GM23338 (cell line): ENCODE results near the gene UNC13A. TPM values are rescaled to one million over a fixed set of nuclear protein-coding genes. Genes with fewer than 3 reads are reported as not detected.

ENCODE experiments used
- ATAC-seq: fragments of 200-7000 bp; cut with Tn5 transposase; 3 replicates; pipeline ENCODE4 v1.9.1; 2020
- DNase-seq: peaks from one replicate; pipeline ENCODE4 v3.0.0-alpha.2; 2015; ENCODE audit warnings: low spot score
- H2AFZ ChIP-seq: fragments of 200-600 bp; sonication (generic); 2 replicates; pipeline ENCODE4 v1.8.0; 2016; ENCODE audit warnings: antibody characterized with exemption, mild to moderate bottlenecking, moderate library complexity
- H3F3A ChIP-seq: fragments of 200-600 bp; sonication (generic); replicated peaks from 2 replicates; pipeline ENCODE4 v1.8.0; 2017; ENCODE audit warnings: antibody characterized with exemption, mixed run types, low read depth
- H3K27ac ChIP-seq: fragments of 200-600 bp; sonication (generic); 2 replicates; pipeline ENCODE4 v1.6.1; 2016; ENCODE audit warnings: low read depth
- H3K27me3 ChIP-seq: fragments of 200-600 bp; sonication (generic); 2 replicates; pipeline ENCODE4 v1.8.0; 2016; ENCODE audit warnings: mild to moderate bottlenecking, mixed run types, moderate library complexity; ENCODE audit not compliant: insufficient read depth
- H3K36me3 ChIP-seq: fragments of 200-600 bp; sonication (generic); 2 replicates; pipeline ENCODE4 v1.8.0; 2016; ENCODE audit warnings: mild to moderate bottlenecking; ENCODE audit not compliant: insufficient read depth
- H3K4me1 ChIP-seq: fragments of 200-600 bp; sonication (generic); 2 replicates; pipeline ENCODE4 v1.8.0; 2016; ENCODE audit warnings: mild to moderate bottlenecking, moderate library complexity; ENCODE audit not compliant: insufficient read depth
- H3K4me2 ChIP-seq: fragments of 200-600 bp; sonication (generic); 2 replicates; pipeline ENCODE4 v1.7.1; 2017; ENCODE audit warnings: mixed run types
- H3K4me3 ChIP-seq: fragments of 200-600 bp; sonication (generic); 2 replicates; pipeline ENCODE4 v1.6.1; 2016; ENCODE audit warnings: mixed run types
- H3K79me2 ChIP-seq: fragments of 200-600 bp; sonication (generic); replicated peaks from 2 replicates; pipeline ENCODE4 v1.8.0; 2017; ENCODE audit warnings: mild to moderate bottlenecking; ENCODE audit not compliant: insufficient read depth
- H3K9me2 ChIP-seq: fragments of 200-600 bp; sonication (generic); 2 replicates; pipeline ENCODE4 v1.8.0; 2017; ENCODE audit not compliant: insufficient read depth
- H4K20me1 ChIP-seq: fragments of 200-600 bp; sonication (generic); replicated peaks from 2 replicates; pipeline ENCODE4 v1.8.0; 2017; ENCODE audit warnings: mild to moderate bottlenecking; ENCODE audit not compliant: insufficient read depth
- H3K27ac Mint-ChIP-seq: 2 replicates; pipeline ENCODE4 v1.8.0; 2020; ENCODE audit warnings: inconsistent platforms, mild to moderate bottlenecking, moderate library complexity, mixed read lengths
- H3K27me3 Mint-ChIP-seq: 3 replicates; pipeline ENCODE4 v1.8.0; 2022; ENCODE audit warnings: low read depth, mild to moderate bottlenecking, moderate library complexity, mixed read lengths, inconsistent platforms; ENCODE audit not compliant: insufficient read depth, poor library complexity
- H3K36me3 Mint-ChIP-seq: 3 replicates; pipeline ENCODE4 v1.8.0; 2021; ENCODE audit warnings: low read depth, mild to moderate bottlenecking, inconsistent platforms, moderate library complexity, mixed read lengths
- H3K4me1 Mint-ChIP-seq: 3 replicates; pipeline ENCODE4 v1.8.0; 2020; ENCODE audit warnings: mild to moderate bottlenecking, inconsistent platforms, mixed read lengths
- H3K4me3 Mint-ChIP-seq: 3 replicates; pipeline ENCODE4 v1.8.0; 2021; ENCODE audit warnings: moderate library complexity, mild to moderate bottlenecking, inconsistent platforms, mixed read lengths
- H3K9me3 Mint-ChIP-seq: 3 replicates; pipeline ENCODE4 v1.8.0; 2020; ENCODE audit warnings: moderate library complexity, mild to moderate bottlenecking, inconsistent platforms, mixed read lengths
- CREB1 ChIP-seq: fragments of 250-450 bp; sonication (Bioruptor Pico); IDR thresholded peaks from 2 replicates; pipeline ENCODE4 v1.5.0; 2020; ENCODE audit warnings: low read depth, mild to moderate bottlenecking, moderate library complexity
- CTCF ChIP-seq, 2 experiments: fragments of 200-600 bp in 1 of 2; sonication (generic) in 1 of 2; conservative IDR thresholded peaks; 2 replicates each; pipeline versions ENCODE4 v1.5.1 to v1.6.1; 2016 to 2017; ENCODE audit warnings: antibody characterized with exemption in 2 of 2, low read depth in 2 of 2, mild to moderate bottlenecking in 2 of 2, moderate library complexity in 1 of 2
- ETS1 ChIP-seq: IDR thresholded peaks from 2 replicates; pipeline ENCODE4 v1.6.1; 2016; ENCODE audit warnings: antibody characterized with exemption
- EZH2 ChIP-seq: fragments of 200-600 bp; sonication (generic); IDR thresholded peaks from one replicate; pipeline ENCODE4 v1.8.0; 2017; ENCODE audit warnings: antibody characterized with exemption, mild to moderate bottlenecking, low read depth; ENCODE audit not compliant: unreplicated experiment
- EZH2phosphoT487 ChIP-seq: fragments of 200-600 bp; sonication (generic); IDR thresholded peaks from one replicate; pipeline ENCODE4 v1.8.1; 2018; ENCODE audit warnings: antibody characterized with exemption; ENCODE audit not compliant: unreplicated experiment
- JUNB ChIP-seq: IDR thresholded peaks from one replicate; pipeline ENCODE4 v1.6.1; 2016; ENCODE audit warnings: antibody characterized with exemption; ENCODE audit not compliant: unreplicated experiment
- NANOG ChIP-seq: IDR thresholded peaks from 2 replicates; pipeline ENCODE4 v1.6.1; 2016; ENCODE audit warnings: antibody characterized with exemption, borderline replicate concordance
- POLR2AphosphoS5 ChIP-seq: IDR thresholded peaks from 2 replicates; pipeline ENCODE4 v1.6.1; 2016; ENCODE audit warnings: antibody characterized with exemption, low read depth
- REST ChIP-seq: IDR thresholded peaks from one replicate; pipeline ENCODE4 v1.6.1; 2018; ENCODE audit warnings: antibody characterized with exemption; ENCODE audit not compliant: unreplicated experiment
- STAT1 ChIP-seq: IDR thresholded peaks from one replicate; pipeline ENCODE4 v1.6.1; 2016; ENCODE audit warnings: antibody characterized with exemption; ENCODE audit not compliant: unreplicated experiment
- ZNF114 ChIP-seq: fragments of 250-450 bp; sonication (Bioruptor Pico); IDR thresholded peaks from 2 replicates; pipeline ENCODE4 v1.5.0; 2020; ENCODE audit warnings: mild to moderate bottlenecking, moderate library complexity
- ZNF331 ChIP-seq: fragments of 250-450 bp; sonication (Bioruptor Pico); IDR thresholded peaks from 2 replicates; pipeline ENCODE4 v1.5.0; 2020; ENCODE audit warnings: low read depth, mild to moderate bottlenecking, moderate library complexity
- polyA plus RNA-seq: library from polyadenylated mRNA; unstranded; fragments of >200 nt; fragmentation: Nextera tagmentation; extraction: Ambion mirVana; gene quantifications from 2 replicates; pipeline ENCODE4 v1.2.1, GENCODE V29; 2016
- total RNA-seq: library from RNA; depleted of rRNA; stranded (reverse); fragments of >200 nt; shearing (Covaris generic); gene quantifications from 2 replicates; pipeline ENCODE4 v1.2.3, GENCODE V29; 2014
- TF ChIP-seq, protein P1 (sequence below): fragments of 250-450 bp; sonication (Bioruptor Pico); IDR thresholded peaks from 2 replicates; pipeline ENCODE4 v1.5.0; 2020; ENCODE audit warnings: mild to moderate bottlenecking, moderate library complexity

The UNC13A gene
- total and polyA plus RNA-seq, 2 experiments from 2014 or later: 9.5 to 30.4 TPM

DNA sequence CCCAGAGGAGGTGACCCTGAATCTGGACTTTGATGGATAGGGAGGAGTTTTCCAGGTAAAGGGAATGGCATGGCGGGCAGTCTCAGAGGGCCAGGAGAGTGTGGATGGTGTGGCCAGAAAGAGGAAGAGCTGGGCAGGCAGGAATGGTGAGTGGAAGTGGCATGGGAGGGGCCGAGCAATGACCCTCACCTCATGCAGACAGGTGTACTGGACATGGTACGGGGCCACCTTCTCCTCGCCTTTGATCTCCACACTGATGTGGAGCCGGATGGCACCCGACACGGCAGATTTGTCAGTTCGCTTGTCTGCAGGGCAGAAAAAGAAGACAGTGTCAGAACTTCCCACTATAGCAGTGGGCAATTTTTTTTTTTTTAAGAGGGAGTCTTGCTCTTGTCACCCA lies 45.5 kb downstream of the UNC13A start:
- no peak for TF ChIP-seq ZNF114 (CRISPR knock-in tag)
- TF ChIP-seq ETS1: no peak
- no peak for TF ChIP-seq REST
- no peak for TF ChIP-seq CREB1
- TF ChIP-seq ZNF331 (CRISPR knock-in tag): no peak
- TF ChIP-seq POLR2AphosphoS5: no peak
- TF ChIP-seq NANOG: no peak
- TF ChIP-seq JUNB: no peak
- TF ChIP-seq EZH2phosphoT487: no peak
- no peak for TF ChIP-seq CTCF (conservative IDR thresholded peaks at IDR 0.05; ENCODE audit: low read depth in 2 of 2)
- TF ChIP-seq, protein P1, sequence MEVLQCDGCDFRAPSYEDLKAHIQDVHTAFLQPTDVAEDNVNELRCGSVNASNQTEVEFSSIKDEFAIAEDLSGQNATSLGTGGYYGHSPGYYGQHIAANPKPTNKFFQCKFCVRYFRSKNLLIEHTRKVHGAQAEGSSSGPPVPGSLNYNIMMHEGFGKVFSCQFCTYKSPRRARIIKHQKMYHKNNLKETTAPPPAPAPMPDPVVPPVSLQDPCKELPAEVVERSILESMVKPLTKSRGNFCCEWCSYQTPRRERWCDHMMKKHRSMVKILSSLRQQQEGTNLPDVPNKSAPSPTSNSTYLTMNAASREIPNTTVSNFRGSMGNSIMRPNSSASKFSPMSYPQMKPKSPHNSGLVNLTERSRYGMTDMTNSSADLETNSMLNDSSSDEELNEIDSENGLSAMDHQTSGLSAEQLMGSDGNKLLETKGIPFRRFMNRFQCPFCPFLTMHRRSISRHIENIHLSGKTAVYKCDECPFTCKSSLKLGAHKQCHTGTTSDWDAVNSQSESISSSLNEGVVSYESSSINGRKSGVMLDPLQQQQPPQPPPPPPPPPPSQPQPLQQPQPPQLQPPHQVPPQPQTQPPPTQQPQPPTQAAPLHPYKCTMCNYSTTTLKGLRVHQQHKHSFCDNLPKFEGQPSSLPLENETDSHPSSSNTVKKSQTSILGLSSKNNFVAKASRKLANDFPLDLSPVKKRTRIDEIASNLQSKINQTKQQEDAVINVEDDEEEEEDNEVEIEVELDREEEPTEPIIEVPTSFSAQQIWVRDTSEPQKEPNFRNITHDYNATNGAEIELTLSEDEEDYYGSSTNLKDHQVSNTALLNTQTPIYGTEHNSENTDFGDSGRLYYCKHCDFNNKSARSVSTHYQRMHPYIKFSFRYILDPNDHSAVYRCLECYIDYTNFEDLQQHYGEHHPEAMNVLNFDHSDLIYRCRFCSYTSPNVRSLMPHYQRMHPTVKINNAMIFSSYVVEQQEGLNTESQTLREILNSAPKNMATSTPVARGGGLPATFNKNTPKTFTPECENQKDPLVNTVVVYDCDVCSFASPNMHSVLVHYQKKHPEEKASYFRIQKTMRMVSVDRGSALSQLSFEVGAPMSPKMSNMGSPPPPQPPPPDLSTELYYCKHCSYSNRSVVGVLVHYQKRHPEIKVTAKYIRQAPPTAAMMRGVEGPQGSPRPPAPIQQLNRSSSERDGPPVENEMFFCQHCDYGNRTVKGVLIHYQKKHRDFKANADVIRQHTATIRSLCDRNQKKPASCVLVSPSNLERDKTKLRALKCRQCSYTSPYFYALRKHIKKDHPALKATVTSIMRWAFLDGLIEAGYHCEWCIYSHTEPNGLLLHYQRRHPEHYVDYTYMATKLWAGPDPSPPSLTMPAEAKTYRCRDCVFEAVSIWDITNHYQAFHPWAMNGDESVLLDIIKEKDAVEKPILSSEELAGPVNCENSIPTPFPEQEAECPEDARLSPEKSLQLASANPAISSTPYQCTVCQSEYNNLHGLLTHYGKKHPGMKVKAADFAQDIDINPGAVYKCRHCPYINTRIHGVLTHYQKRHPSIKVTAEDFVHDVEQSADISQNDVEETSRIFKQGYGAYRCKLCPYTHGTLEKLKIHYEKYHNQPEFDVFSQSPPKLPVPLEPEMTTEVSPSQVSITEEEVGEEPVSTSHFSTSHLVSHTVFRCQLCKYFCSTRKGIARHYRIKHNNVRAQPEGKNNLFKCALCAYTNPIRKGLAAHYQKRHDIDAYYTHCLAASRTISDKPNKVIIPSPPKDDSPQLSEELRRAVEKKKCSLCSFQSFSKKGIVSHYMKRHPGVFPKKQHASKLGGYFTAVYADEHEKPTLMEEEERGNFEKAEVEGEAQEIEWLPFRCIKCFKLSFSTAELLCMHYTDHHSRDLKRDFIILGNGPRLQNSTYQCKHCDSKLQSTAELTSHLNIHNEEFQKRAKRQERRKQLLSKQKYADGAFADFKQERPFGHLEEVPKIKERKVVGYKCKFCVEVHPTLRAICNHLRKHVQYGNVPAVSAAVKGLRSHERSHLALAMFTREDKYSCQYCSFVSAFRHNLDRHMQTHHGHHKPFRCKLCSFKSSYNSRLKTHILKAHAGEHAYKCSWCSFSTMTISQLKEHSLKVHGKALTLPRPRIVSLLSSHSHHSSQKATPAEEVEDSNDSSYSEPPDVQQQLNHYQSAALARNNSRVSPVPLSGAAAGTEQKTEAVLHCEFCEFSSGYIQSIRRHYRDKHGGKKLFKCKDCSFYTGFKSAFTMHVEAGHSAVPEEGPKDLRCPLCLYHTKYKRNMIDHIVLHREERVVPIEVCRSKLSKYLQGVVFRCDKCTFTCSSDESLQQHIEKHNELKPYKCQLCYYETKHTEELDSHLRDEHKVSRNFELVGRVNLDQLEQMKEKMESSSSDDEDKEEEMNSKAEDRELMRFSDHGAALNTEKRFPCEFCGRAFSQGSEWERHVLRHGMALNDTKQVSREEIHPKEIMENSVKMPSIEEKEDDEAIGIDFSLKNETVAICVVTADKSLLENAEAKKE (CRISPR knock-in tag): no peak
- no peak for TF ChIP-seq STAT1
- TF ChIP-seq EZH2: no peak
- H3K4me1 ChIP-seq: no peaks in the 10 kb centered on the region
- ATAC-seq (no peak), DNase-seq (no peak)
- peaks cover 45% of the 10 kb centered on the region for H3K36me3 Mint-ChIP-seq
- H3K27ac Mint-ChIP-seq: no peak overlapping the region
- H3K79me2 ChIP-seq: no peaks in the 10 kb centered on the region
- H3K4me3 Mint-ChIP-seq: no peak overlapping the region
- H3K4me2 ChIP-seq: no peak overlapping the region
- H3K27me3 Mint-ChIP-seq: peaks cover 3% of the 10 kb centered on the region
- H3K36me3 ChIP-seq: peaks cover 28% of the 10 kb centered on the region
- no peaks in the 10 kb centered on the region for H3K4me1 Mint-ChIP-seq
- no peaks in the 10 kb centered on the region for H3F3A ChIP-seq
- H2AFZ ChIP-seq: no peak overlapping the region
- no peaks in the 10 kb centered on the region for H3K27me3 ChIP-seq
- no peak overlapping the region for H3K27ac ChIP-seq
- no peak overlapping the region for H3K4me3 ChIP-seq
- no peaks in the 10 kb centered on the region; the same call in none of the 2 replicates for H4K20me1 ChIP-seq
- H3K9me2 ChIP-seq: peaks cover 5% of the 10 kb centered on the region; the same call in 1 of the 2 replicates
- no peaks in the 10 kb centered on the region; the same call in 2 of the 3 replicates for H3K9me3 Mint-ChIP-seq
